ENCODE results near the gene HIP1. TPM values are rescaled to one million over a fixed set of nuclear protein-coding genes. Genes with fewer than 3 reads are reported as not detected.

The HIP1 gene
- total and polyA plus RNA-seq, 9 of the 15 experiments (the other 6 are each of a cell fraction or from before 2014, with no cell fraction given) = 2.4 to 13.7 (median 9.5) TPM

GRCh38 chr7:75638594-75639070, 100.1 kb downstream of the HIP1 start:
- DNase-seq (ENCODE audit: extremely low read depth in 1 of 4, low spot score in 3 of 4) (peak in 2 of 4 experiments; percentile 59 to 60), FAIRE-seq (no peak), ATAC-seq (peak; percentile 12)
- Histone ChIP-seq H3K4me1 (replicated peaks in 1 of 2; ENCODE audit: control insufficient read depth in 2 of 2, insufficient read depth in 2 of 2, low read length in 2 of 2) (peaks cover 12 to 14% of the 10 kb centered on the region in 2 experiments), H4K20me1 (replicated peaks; ENCODE audit: control insufficient read depth, insufficient read depth, low read length) (no peaks in the 10 kb centered on the region), H3K4me3 (peak overlapping the region; percentile 69), H3K36me3 (ENCODE audit: control insufficient read depth, insufficient read depth, low read length) (no peaks in the 10 kb centered on the region), H3K9me1 (ENCODE audit: control insufficient read depth, insufficient read depth, low read length) (no peaks in the 10 kb centered on the region), H3K9me3 (replicated peaks; ENCODE audit: control insufficient read depth, insufficient read depth, low read depth, low read length) (peaks cover 10% of the 10 kb centered on the region), H3K27ac (ENCODE audit: extremely low read depth, low read depth, low read length) (peak overlapping the region; percentile 40; the same call in 1 of the 3 replicates), H3K27me3 (ENCODE audit: control insufficient read depth in 2 of 2, insufficient read depth in 2 of 2, low read length in 2 of 2) (no peaks in the 10 kb centered on the region), H2AFZ (ENCODE audit: low read depth, low read length) (peak overlapping the region; percentile 30; the same call in 1 of the 2 replicates), H3K9ac (ENCODE audit: insufficient read depth in 1 of 2, low read depth in 2 of 2, low read length in 2 of 2) (peak overlapping the region in 1 of 2 experiments; percentile 84; a peak in 3 of 4 replicates), H3K4me2 (ENCODE audit: insufficient read depth, low read length) (peak overlapping the region; percentile 5), H3K79me2 (ENCODE audit: control insufficient read depth, insufficient read depth, low read length) (no peaks in the 10 kb centered on the region)
- TF ChIP-seq HMGN3 (IDR thresholded peaks at IDR 0.05; ENCODE audit: borderline replicate concordance, extremely low read depth, insufficient read length, low read depth, low read length) = peak; percentile 31
- TF ChIP-seq ZBTB33 (CRISPR knock-in tag; IDR thresholded peaks at IDR 0.05) = 0 out of 2 replicates have a peak, but pooled peaks have one; percentile 28
- 0 out of 2 replicates have a peak, but pooled peaks have one; percentile 50 for TF ChIP-seq RERE (CRISPR knock-in tag; IDR thresholded peaks at IDR 0.05; ENCODE audit: borderline replicate concordance)
- 0 out of 2 replicates have a peak, but pooled peaks have one; percentile 2 for TF ChIP-seq CXXC5 (CRISPR knock-in tag; IDR thresholded peaks at IDR 0.05)
- TF ChIP-seq ZBTB1 (CRISPR knock-in tag; IDR thresholded peaks at IDR 0.05; ENCODE audit: borderline replicate concordance, low read depth) = no peak
- no peak for TF ChIP-seq GATA2 (CRISPR knock-in tag; IDR thresholded peaks at IDR 0.05)
- TF ChIP-seq, protein P1, sequence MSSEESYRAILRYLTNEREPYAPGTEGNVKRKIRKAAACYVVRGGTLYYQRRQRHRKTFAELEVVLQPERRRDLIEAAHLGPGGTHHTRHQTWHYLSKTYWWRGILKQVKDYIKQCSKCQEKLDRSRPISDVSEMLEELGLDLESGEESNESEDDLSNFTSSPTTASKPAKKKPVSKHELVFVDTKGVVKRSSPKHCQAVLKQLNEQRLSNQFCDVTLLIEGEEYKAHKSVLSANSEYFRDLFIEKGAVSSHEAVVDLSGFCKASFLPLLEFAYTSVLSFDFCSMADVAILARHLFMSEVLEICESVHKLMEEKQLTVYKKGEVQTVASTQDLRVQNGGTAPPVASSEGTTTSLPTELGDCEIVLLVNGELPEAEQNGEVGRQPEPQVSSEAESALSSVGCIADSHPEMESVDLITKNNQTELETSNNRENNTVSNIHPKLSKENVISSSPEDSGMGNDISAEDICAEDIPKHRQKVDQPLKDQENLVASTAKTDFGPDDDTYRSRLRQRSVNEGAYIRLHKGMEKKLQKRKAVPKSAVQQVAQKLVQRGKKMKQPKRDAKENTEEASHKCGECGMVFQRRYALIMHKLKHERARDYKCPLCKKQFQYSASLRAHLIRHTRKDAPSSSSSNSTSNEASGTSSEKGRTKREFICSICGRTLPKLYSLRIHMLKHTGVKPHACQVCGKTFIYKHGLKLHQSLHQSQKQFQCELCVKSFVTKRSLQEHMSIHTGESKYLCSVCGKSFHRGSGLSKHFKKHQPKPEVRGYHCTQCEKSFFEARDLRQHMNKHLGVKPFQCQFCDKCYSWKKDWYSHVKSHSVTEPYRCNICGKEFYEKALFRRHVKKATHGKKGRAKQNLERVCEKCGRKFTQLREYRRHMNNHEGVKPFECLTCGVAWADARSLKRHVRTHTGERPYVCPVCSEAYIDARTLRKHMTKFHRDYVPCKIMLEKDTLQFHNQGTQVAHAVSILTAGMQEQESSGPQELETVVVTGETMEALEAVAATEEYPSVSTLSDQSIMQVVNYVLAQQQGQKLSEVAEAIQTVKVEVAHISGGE (CRISPR knock-in tag; IDR thresholded peaks at IDR 0.05) = 0 out of 6 replicates have a peak, but pooled peaks of 1 of the 3 experiments have one; percentile 11
- peak; percentile 41; the same call in 1 of the 2 replicates for TF ChIP-seq E2F3 (CRISPR knock-in tag; IDR thresholded peaks at IDR 0.05)
- CTCF ChIA-PET (ENCODE audit: low intra/inter-chr PET ratio) = no interaction called here
- intact Hi-C loops (cut with micrococcal nuclease) (no loop called here), in situ Hi-C loops (cut with MboI) (loop anchor here (25.0 kb wide), 1 partner anchor 999 kb away; the partner anchor contains the start of gene POMZP3)
- no TSS peak for BruUV-seq (replicated peaks)
- WGBS (ENCODE audit: insufficient coverage, low coverage, missing lambda C conversion rate) = 74% methylated on average over 10 of the region's 35 CpGs
- POLR2A ChIA-PET = no interaction called here
